ENCODE measurements around the gene HAUS3.

- TF ChIP-seq POLR2A (IDR thresholded peaks at IDR 0.05), result no peak
- no peak for TF ChIP-seq CTCF (IDR thresholded peaks at IDR 0.05)
- TF ChIP-seq POLR2AphosphoS5 (IDR thresholded peaks at IDR 0.05), result no peak
Measured at GRCh38 chr4:2272828-2273120, 30.9 kb upstream of the HAUS3 start.
